Stimulated activated CD8-positive, alpha-beta memory T cell treated with anti-CD3 and anti-CD28 coated beads, Interleukin-7, amount 100 ng/mL, for 24 hours (primary cell): ENCODE data around the gene APRT.
A peak's percentile ranks its signal among the peaks of the same experiment; 100 is the strongest.

ENCODE experiments used
- DNase-seq: peaks from one replicate; pipeline ENCODE4 v3.0.0-alpha.2; 2020; ENCODE audit warnings: low read depth

APRT gene

DNA sequence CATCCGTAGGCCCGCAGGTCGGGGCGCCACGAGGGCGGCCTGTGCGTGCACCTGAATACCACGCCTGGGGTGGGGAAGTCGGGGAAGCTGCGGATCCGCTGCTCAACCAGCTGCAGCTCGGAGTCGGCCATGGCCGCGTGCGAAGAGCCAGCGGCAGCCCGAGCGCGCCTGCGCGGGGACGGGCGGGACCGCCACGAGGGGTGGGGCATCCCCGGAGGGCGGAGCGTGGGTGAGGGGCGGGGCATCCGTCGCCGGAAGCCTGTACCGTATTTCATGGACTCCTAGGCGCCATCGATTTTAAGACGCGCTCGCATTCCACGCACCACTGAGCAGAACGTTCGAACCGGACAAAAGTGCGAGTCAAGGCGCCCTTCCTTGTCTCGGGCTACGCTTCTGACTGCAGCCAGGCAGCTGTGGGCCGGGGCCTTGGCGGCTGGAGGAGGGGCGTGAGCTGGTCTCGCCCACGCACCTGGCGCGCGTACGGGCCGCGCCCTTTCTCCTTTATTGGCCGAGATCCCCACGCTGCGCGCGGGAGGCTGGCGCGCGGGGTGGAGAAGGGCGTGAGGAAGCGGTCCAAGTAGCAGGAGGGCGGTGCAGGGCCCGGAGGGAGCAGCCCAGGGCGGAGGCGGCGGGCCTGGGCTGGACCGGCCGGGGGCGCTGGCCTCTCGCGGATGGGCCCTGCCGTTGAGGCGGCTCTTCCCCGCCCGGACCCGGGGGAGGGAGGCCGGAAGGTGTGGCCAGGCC, at the start of gene APRT:
APRT (minus strand) TSS at position 160 of the 744 bp plus-strand sequence; CDS start at position 131, 29 bp downstream.
- DNase-seq, result peak; percentile 96

GRCh38 chr16:88861359-88861758, 49.6 kb upstream of the APRT start:
- DNase-seq, result no peak

DNA sequence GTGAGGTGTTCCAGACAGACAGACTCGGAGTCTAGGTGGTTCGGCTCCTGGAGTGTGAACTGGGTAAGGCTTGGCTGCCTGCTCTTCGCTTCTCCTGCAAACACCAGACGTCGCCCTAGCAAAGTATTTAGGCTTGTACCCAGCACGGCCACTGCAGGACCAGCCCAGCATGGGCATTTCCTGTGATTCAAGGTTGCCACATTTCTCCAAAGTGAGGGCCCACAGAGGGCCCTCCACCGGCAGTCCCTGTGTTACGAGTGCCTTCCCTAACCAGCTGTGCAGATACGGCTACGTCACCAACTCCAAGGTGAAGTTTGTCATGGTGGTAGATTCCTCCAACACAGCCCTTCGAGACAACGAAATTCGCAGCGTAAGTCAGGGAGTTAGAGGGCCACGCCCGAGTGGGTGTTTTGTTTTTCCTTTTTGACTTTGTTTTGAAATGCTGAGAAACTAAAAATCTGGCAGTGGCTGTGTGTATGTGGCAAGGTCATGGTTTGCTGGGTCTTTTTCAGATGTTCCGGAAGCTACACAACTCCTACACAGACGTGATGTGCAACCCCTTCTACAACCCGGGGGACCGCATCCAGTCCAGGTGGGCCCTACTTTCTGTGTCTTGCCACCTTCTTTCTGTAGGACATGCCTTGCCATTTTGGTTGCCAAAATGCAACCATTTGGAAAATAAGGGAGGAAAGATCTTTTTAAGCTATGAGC, 47.8 kb upstream of the APRT start:
- DNase-seq, result no peak

DNA sequence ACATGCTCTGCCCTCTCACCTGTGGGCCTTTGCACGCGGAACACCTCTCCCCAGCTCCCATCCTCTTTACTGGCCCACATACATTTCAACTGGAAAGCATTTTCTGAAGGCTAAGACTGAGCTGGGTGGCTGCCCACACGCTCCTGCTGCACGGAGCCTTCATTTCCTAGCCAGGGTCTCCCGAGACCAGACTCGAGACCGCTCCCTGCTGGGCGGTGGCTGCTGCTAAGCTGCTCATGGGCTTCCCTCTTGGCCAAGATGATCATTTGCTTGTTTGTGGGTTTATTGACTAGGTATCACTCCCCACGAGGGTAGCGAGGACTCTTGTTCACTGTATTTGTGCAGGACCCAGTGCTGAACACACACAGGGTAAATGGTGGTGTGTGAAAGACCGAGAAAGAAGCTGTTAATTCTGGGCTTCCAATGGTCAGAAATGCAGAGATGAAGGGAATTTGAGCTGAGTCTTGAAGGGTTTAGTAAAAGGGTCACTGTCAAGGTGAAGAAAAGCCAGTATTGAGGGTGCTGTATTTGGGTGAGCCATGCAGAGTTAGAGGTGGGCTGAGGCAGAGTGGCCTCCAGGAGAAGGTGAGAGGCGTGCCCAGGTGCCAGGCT, 46.1 kb upstream of the APRT start:
- DNase-seq, result peak; percentile 55

DNA sequence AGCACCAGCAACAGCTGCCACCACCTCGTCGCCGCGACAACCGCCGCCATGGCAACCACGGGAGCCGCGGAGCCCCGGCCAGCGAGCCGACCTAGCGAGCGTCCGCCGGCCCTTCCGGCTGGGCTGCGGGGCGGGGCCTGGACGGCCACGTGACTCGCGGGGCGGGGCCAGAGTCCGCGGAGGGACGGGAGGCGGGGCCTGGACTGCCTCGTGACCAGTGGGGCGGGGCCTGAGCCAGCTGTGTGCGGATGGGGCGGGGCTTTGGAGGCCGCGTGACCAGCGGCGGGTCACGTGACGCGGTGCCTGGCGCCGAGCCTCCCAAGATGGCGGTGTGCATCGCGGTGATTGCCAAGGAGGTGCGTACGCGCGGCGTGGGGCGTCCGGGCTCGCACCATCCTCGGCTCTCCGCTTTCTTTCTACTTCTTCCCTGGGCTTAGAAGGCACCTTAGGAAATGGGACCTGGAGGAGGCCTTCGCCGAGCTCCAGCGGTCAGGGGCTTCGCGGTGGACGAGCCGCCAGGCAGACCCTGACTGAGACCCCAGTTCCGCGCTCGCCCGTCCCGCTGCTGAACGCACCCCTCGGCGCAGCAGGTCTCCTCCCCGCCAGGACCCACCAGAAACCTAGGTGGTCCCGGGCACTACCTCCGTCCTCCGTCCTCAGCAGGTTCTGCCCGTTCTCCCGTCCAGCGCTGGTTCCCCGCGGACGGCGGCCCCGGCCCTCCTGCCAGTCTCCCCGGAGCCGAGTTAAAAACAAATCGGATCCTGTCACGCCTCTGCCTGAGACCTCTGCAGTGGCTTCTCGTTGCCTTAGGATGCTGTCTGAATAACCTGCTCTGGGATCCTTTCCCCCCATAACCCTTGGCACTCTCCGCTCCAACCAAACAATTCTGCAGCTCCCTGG, 45.4 kb upstream of the APRT start, which contains the start of the genes GALNS and TRAPPC2L:
GALNS (minus strand) TSS at position 120 of the 900 bp plus-strand sequence; CDS start at position 50, 70 bp downstream.
TRAPPC2L (plus strand) TSS at position 300 of the 900 bp plus-strand sequence; CDS start at position 324, 24 bp downstream.
- peak; percentile 98 for DNase-seq

GRCh38 chr16:88856122-88856827, 44.5 kb upstream of the APRT start:
- DNase-seq, result no peak

DNA sequence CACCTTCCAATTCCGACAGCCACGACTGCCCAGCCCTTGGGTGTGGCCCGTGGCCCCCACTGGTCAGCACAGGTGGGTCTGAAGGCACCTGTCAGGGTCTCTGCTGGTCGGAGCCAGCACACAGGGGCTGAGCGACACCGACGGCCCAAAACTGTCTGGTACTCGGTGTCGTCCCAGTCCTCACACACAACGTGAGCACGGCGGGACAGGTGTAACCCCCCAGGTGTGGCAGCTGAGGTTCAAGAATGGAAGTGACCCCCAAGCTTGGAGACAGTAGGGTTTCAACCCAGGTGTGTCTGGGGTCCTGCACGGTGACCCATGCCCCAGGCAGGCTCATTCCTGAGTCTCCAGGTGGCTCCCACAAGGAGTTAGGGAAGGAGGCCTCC, 44.0 kb upstream of the APRT start:
- DNase-seq, result no peak

GRCh38 chr16:88855176-88855575, 43.4 kb upstream of the APRT start:
- DNase-seq, result no peak

GRCh38 chr16:88854306-88855111, 42.8 kb upstream of the APRT start:
- DNase-seq, result no peak

- no peak for DNase-seq
These were observed 41.7 kb upstream of the APRT start for GRCh38 chr16:88853325-88853941.

GRCh38 chr16:88851616-88852015, 39.9 kb upstream of the APRT start:
- DNase-seq, result no peak

GRCh38 chr16:88850531-88851199, 38.9 kb upstream of the APRT start:
- DNase-seq, result no peak

DNA sequence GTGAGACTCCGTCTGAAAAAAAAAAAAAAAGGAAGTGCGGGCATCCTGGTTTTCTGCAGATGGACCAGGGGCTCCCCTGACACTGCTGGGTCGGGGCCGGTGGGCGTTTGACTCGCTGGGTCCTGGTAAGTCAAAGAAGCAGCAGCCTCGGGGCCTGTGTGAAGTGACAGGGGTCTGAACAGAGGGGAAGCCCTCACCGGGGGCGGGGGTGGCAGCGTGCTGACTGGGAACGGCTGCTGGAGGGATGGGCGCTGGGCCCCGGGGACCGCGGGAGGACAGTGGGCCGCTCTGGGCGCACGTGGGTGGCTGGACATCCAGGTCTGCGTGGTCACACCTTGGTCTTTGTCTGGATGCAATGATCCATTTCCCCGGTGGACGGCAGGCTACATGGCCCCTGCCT, 36.8 kb upstream of the APRT start:
- DNase-seq, result no peak

DNA sequence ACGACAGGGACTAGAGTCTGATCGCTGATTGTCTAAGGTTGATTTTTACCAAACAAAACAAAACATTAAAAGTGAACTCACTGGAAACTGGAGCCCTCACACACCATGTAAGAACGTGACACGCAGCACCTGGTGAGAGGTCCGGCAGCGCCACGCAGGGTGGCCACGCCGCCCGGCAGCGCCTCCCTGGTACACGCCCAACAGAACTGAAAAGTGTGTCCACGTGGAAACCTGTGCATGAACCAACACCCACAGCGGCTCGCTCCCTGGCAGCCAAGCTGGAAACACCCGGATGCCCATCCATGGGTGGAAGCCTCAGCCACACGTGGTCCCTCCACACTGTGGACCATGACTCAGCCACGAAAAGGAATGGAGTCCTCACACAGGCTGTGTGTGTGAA, 35.9 kb upstream of the APRT start:
- no peak for DNase-seq

DNA sequence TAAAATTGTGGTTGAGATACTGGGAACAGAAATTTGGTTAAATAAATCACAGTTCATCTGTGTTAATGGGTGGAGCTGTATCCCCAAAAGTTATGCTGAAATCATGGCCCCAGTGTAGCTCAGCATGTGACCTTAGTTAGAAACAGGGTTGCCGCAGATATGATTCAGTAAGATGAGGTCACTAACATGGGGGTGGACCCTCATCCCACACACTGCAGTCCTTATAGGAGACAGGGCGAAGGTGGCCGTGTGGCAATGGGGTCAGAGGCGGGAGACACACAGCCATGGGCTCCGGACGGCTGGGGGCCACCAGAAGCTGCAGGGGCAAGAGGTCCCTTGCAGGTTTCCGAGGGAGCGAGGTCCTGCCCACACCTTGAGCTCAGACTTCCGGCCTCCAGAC, 34.4 kb upstream of the APRT start:
- DNase-seq, result no peak

- DNase-seq, result no peak
These were observed 32.8 kb upstream of the APRT start for GRCh38 chr16:88844419-88845036.

GRCh38 chr16:88843256-88843655, 31.5 kb upstream of the APRT start:
- no peak for DNase-seq

GRCh38 chr16:88842806-88843205, 31.1 kb upstream of the APRT start:
- DNase-seq, result no peak

GRCh38 chr16:88842308-88842756, 30.6 kb upstream of the APRT start:
- no peak for DNase-seq
